Fibroblast of the aortic adventitia (primary cell): ENCODE results near the gene INHBB. TPM values are rescaled to one million over a fixed set of nuclear protein-coding genes. Genes with fewer than 3 reads are reported as not detected.

Source experiments
- DNase-seq: peaks from one replicate; pipeline ENCODE4 v3.0.0-alpha.2; 2010; ENCODE audit warnings: low read depth
- H3K4me3 ChIP-seq: 2 replicates; pipeline ENCODE4 v1.5.1; 2011; ENCODE audit warnings: low read depth, mild to moderate bottlenecking, control low read depth, low read length, moderate library complexity
- total RNA-seq: library from RNA; depleted of rRNA; stranded (reverse); fragments of >200 nt; gene quantifications from 2 replicates; pipeline ENCODE4 v1.2.3, GENCODE V29; 2012; ENCODE audit warnings: low replicate concordance
- TF ChIP-seq, protein P1 (sequence below): IDR thresholded peaks from 2 replicates; pipeline ENCODE4 v1.5.1; 2011; ENCODE audit warnings: mild to moderate bottlenecking, low read length, control low read depth, inconsistent platforms; ENCODE audit not compliant: insufficient read depth

Gene INHBB
- total RNA-seq, 1 donor = not detected

DNA sequence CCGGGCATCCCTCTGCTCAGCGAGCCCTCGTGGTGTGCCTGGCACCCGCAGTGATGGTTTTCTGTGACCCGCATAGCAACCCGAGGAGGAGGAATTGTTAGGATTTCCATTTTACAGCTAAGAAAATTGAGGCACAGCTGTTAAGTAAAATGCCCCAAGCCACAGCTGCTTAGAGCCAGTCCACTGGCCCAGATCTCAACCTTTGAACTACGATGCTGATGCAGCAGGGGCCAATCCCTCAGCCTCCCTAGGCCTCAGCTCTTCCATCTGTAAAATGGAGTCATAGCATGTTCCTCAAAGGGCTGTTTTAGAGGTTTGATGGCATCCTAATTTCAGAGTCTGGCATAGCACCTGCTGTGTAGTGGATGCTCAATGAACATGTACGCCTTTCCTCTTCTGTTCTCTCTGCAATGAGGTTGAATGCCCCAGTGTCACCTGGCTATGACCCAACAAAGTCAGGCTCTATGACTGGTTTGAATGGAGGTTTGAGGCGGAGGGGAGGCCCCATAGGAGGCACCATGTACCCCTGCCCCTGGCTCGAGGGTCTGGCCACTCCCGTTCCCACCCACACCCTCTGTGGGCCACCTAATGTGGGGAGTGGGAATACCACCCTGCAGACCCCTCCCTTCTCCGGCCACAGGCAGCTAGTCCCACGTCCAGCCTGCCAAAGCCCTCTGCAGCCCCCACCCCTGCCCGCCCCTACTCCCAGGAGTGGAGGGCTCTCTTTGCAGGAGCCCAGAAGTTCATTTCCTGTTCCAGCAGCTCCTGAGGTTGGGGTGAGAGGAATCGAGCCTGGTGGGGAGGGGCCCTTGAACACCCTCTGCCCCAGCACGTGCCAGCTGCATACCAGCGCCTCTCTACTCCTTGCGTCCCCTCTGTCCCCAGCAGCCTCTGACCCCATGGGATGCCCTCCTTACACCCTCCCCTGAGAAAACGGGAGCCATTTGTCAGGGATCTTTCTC is 31.0 kb downstream of the INHBB start:
- no peak for DNase-seq

DNA sequence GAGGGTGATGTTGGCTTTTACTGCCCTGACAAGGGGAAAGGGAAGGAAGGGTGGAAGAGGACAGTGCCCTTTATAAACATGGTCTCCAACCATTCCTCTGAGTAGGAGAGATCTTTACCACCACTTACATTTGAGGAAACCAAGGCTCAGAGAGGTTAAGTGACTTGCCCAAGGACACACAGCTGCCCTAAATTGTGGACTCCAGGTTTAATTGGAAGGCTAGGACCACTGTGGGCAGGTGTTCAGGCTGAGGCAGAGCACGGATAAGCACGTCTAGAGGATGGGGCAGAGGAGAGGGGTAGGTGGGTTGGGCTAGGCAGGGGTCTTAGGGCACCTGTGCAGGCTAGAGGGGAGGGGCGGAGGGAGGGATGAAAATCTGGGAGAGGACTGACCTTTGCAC is 32.7 kb downstream of the INHBB start:
- TF ChIP-seq, protein P1, sequence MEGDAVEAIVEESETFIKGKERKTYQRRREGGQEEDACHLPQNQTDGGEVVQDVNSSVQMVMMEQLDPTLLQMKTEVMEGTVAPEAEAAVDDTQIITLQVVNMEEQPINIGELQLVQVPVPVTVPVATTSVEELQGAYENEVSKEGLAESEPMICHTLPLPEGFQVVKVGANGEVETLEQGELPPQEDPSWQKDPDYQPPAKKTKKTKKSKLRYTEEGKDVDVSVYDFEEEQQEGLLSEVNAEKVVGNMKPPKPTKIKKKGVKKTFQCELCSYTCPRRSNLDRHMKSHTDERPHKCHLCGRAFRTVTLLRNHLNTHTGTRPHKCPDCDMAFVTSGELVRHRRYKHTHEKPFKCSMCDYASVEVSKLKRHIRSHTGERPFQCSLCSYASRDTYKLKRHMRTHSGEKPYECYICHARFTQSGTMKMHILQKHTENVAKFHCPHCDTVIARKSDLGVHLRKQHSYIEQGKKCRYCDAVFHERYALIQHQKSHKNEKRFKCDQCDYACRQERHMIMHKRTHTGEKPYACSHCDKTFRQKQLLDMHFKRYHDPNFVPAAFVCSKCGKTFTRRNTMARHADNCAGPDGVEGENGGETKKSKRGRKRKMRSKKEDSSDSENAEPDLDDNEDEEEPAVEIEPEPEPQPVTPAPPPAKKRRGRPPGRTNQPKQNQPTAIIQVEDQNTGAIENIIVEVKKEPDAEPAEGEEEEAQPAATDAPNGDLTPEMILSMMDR = no peak
- H3K4me3 ChIP-seq = no peak overlapping the region
- DNase-seq = no peak

More for the DNA sequence above, 31.0 kb downstream of the INHBB start:
- no peak overlapping the region for H3K4me3 ChIP-seq
- TF ChIP-seq, protein P1 = no peak

DNA sequence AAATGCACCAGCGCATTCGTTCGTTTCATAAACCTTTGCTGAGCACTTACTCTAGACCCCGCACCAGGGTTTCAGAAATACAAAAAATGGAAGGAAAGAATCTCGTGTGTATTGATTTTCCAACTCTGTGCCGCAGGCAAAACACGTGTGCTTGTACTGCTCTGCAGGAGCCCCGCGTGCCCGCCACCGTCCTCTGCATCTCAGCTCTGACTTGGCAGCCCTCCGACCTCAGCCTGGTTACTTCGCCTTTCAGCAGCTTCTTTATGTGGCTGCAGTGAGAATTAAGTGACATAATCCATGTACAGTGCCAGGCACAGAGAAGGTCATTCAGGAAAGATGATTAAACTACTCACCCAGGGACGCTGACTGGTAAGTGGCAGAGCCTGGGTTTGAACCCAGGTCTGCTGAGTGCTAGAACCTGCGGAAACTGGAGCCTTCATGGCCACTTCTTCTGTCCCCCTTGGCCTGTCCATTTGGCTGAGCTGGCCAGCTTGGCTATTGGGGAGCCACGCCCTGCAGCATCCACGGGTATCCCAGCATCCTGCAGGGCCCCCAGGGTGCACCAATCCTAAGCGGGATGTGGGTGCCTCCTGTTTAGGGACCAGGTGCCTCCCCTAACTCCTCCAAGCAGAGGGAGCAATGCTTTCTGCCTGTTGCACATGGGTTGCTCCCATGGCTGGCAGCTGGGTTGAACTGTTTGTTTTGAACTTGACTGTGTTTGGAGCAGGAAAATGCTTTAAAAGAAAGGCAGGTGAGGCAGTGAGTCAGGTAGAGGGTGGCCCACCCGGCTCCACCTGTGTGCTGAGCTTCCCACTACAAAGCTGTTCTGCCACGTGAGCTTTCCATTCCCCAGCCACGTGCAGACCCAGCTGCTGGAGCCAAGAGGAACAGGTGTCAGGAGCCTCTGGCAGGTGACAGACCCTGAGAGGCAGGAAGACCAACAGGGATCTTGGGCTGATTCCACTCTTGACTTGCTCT is 34.3 kb downstream of the INHBB start:
- TF ChIP-seq, protein P1 = no peak
- no peak for DNase-seq
- no peak overlapping the region for H3K4me3 ChIP-seq

DNA sequence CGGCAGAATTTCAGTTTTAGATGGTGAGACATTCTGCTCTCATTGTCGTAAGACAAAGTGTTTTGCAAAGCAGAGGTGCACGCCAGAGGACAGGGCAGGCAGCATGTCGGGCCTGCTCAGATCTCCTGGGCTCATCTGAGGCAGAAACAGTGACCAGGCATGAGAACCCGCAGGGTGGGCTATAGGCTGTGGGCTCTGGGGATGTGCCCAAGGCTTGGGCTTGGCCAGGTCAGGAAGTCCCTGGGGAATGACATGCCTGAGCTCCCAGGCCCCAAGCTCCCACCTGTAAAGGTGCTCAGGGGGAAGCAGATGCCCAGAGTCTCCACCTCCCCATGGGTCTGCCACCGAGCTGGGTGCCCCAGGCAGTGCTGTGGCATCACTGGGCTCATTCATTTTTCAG is 35.3 kb downstream of the INHBB start:
- H3K4me3 ChIP-seq = no peak overlapping the region
- TF ChIP-seq, protein P1 = no peak
- DNase-seq = no peak

DNA sequence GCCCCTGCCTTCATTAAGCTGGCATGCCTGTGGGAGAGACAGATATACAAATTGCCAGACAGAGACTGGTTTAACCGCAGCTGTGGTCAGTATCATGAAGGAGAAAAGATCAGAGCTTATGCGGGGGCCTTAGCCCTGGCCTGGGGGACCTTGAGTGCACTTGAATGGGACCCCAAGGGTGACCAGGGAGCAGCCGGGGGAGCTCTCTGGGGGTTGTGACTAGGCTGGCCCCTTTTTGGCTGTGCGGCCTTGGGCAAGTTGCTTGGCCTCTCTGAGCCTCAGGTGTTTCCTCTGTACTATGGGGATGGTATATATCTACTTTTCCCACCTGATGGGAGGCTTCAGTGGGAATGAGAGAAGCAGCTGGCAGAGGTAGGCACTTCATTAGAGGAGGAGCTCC is 35.7 kb downstream of the INHBB start:
- TF ChIP-seq, protein P1 = no peak
- DNase-seq = no peak
- no peak overlapping the region for H3K4me3 ChIP-seq

DNA sequence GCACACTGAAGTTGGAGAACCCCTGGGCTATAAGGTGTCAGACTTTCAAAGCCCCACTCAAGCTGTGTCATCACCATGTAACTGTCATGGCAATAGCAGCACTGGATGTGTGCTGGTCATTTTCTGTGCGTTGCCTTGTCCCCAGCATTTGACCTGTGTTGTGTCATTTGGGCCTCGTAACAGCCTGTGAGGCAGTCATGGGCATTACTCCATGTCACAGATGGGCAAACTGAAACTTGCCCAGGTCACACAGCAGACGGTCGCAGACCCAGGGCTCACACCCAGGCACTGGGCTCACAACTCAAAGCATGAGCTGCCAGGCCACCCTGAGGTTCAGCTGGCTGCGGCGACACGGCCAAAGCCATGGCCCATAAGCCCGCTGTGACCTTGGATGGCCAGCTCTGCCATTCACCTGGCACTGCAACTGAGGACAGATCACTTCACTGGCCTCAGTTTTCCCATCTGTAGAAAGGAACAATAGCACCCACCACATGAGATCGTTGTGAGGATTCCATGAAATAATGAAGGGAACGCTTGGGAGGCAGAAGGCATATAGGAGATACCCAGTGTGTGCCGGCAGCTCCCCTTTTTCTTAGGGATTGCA is 36.7 kb downstream of the INHBB start:
- TF ChIP-seq, protein P1 = no peak
- DNase-seq = no peak
- H3K4me3 ChIP-seq = no peak overlapping the region
